NCI-H460 (cell line): ENCODE results near the gene FIGLA. TPM values are rescaled to one million over a fixed set of nuclear protein-coding genes. Genes with fewer than 3 reads are reported as not detected.

Experiments
- DNase-seq: peaks from one replicate; pipeline ENCODE4 v3.0.0-alpha.2; 2016; ENCODE audit warnings: low read depth; ENCODE audit errors: extremely low read depth
- polyA plus RNA-seq: library from polyadenylated mRNA; depleted of rRNA; stranded (reverse); fragments of >200 nt; gene quantifications from 2 replicates; pipeline ENCODE4 v1.2.3, GENCODE V29; 2014; cell fraction: nucleus; rRNA removed
- total RNA-seq: library from RNA; depleted of rRNA; stranded (reverse); fragments of >200 nt; shearing (Covaris generic); gene quantifications from 2 replicates; pipeline ENCODE4 v1.2.3, GENCODE V29; 2014; rRNA removed

Gene FIGLA, protein sequence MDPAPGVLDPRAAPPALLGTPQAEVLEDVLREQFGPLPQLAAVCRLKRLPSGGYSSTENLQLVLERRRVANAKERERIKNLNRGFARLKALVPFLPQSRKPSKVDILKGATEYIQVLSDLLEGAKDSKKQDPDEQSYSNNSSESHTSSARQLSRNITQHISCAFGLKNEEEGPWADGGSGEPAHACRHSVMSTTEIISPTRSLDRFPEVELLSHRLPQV
- total RNA-seq = not detected in 2 replicates
- not detected in 2 replicates for polyA plus RNA-seq

- DNase-seq = no peak
Measured at GRCh38 chr2:70790136-70790828, at the start of gene FIGLA. FIGLA (minus strand) TSS chr2:70790643; CDS start chr2:70790638, 5 bp downstream.

DNA sequence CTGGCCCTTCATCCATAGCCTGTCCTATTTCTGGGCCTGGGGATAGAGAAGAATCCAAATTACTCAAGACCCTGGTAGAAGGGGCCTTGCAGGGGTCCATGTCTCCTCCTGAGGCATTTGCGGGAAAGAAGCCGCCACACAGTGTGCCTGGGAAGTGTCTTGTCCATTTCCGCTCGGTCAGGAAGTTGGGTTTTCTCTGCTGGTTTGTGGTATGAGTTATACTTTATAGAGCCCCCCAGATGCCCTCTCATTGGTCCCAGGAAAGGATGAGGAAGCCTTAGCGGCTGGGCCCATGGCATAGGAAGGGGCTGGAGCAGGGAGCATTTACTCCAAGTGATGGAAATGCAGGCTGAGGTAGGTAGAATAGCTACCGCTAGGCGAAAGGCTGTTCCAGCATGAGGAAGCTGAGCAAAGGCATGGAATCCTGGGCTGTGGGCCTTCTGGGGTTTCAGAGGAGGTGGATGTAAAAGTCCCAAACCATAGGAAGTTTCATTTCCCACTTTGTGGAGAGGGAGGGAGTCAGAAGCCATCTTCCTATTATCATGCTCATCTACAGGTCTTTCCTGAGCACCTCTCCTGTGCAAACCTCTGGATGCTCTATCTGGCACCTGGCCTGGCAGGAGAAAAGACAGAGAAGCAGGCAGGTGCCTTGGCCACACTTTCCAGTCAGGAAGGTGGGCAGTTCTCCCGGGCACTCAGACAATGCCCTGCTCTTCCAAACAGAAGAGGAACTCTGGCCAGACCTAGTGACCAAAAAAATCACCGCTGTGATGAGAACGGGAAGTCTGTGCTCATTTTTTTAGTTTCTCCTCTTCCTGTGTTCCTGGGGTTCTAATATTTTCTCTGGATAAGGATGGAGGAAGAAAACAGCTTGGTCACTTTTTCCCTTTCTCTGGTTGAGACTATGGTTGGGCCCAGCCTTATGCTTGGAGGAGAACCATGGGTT, 47.8 kb upstream of the FIGLA start:
- no peak for DNase-seq

- no peak for DNase-seq
Measured at GRCh38 chr2:70835643-70836042, 45.2 kb upstream of the FIGLA start, which contains the start of gene CD207. CD207 (minus strand) TSS chr2:70835816; CDS start chr2:70835776, 40 bp downstream.

GRCh38 chr2:70834881-70835280, 44.4 kb upstream of the FIGLA start:
- no peak for DNase-seq

GRCh38 chr2:70834106-70834505, 43.7 kb upstream of the FIGLA start:
- no peak for DNase-seq

- DNase-seq = no peak
Measured at GRCh38 chr2:70833246-70833645, 42.8 kb upstream of the FIGLA start.

DNA sequence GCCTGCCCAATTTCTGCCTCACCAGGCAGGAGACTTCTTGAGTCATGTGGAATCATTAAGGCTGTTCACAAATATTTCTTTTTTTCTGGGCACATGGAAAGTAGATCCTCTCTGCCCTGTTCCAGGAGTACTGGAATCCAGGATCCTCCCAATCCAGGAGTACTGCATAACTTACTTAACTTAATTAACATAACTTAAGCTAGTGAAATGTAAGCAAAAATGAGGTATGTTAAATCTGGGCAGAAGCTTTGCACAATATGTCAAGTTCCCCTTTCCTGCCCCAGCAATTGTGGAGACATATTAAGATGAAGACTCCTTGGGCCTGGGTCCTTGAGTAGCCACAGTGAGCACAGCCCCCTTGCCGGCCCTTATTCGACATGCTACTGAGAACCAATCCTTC, 41.9 kb upstream of the FIGLA start:
- DNase-seq = no peak

DNA sequence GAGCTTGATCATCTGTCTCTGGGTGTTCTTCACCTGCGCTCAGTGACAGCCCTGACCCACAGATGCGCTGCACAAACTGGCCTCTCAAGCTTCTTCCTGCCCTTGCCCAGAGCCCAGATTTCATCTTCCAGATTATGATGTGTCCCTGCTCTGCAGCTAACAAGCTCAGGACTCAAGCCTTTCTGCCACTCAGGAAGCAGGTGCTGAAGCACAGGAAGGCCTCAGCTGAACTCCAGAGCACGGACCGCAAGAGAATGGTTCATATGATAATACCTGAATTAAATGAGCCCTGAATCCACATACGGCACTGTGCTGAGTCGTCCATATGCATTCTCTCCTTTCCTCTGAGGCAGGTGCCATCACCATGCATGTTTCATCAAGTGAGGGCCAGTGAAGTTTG, 41.4 kb upstream of the FIGLA start:
- no peak for DNase-seq

GRCh38 chr2:70830366-70830765, 39.9 kb upstream of the FIGLA start:
- no peak for DNase-seq

DNA sequence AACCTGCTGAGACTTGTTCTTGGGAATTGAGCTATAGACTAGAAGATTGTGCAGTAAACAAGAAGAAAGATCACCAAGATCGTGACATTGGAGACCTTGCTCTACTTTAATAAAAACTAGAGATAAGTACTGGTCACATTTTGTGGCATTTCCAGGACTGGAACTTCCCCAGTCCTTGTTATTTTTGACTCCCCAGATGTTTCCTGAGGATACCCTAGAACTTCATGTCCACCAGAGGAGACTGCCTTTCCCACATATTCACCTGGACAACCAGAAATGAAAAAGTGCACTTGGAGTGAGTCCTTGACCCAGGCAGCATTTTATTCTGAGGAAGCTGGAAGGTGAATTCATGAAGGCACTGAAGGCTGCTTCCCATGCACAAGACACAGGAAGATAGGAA, 39.5 kb upstream of the FIGLA start:
- DNase-seq = no peak

DNA sequence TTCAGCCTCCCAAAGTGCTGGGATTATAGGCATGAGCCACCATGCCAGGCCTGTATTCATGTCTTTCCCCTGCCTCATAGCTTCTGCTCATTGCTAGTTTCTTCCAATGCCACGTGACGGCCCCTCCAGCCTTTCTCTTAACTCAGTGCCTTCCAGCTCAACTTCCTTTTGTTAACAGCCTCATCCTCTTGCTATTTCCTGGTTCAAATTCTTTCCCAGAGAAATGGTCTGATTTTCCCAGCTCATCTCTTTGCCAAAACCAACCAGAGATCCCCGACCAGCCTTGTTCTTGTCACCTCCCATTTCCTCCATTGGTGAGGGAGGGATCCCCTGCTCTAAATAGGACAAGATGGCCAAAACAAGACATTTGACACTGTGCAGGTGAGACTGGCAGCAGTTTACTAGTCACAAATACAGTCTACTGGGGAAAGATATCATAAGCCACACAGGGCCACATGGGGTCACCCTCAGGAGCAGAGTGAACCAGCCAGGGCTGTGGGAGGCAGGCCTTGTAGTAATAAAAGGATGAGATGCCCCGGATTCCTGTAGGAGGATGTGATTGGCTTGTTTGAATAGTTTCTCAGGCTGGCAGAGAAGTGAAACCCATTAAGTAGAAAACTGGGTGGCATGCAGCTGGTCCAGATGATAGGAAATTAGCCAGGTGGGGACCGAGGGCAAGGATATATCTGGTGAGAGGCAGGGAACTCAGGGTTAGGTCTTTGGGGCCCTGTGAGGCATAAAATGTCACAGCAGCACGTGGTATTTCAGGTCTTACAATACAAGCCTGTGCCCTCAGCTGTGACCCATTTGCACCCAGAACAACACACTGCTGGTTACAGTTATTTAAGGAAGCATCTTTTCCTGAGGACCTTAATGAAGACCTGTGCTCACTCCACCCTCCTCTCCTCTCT, 38.7 kb upstream of the FIGLA start:
- DNase-seq = no peak

- no peak for DNase-seq
Measured at GRCh38 chr2:70828115-70828514, 37.7 kb upstream of the FIGLA start.

- DNase-seq = no peak
Measured at GRCh38 chr2:70827388-70827787, 36.9 kb upstream of the FIGLA start.

DNA sequence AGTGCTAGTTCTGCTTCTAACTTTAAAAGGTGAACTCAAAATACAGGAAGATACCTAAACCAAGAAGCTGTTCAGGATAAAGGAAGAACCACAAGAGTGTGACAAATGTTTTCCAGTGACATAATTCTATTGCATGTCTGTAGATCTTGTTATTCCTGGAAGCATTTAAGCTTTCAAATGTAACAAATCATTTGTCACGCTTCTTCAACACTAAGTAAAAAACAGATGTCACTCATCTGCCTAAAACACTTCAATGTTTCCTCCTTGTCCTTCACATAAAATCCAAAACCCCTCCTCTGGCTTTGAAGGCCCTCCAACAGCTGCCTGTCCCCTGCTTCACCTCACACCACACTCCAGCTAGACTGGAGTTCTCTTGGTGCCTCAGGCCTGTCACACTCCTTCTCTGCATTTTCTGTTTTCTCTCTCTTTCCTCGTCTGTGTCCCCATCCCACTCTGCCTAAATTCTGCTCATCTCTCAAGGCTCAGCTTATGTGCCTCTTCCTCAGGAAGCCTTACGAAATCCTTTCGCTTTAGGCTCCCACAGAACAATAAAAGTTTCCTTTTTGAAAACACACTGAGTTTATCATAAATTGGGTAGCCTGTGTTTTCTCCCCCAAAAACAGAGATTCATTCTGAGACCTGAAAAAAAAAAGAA, 36.4 kb upstream of the FIGLA start:
- DNase-seq = no peak

- DNase-seq = no peak
Measured at GRCh38 chr2:70823249-70823648, 32.8 kb upstream of the FIGLA start.

DNA sequence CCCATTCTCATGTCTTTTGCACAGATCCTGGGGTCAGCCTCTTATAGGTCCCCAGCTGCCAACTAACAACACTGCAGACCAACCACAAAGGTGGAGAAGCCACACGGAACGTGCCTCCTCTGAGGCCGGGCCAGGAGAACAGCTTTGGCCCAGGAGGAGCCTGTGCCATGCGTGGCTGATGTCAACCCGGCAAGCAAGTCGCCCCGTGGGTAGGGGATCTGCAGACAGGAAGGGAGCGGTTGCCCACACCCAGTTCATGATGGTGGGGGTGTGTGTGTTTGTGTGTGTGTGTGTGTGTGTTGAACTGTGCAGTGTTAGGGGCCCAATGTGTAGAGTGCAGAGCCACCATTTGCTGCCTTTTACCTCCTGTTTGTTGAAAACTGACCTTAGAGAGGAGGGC, 32.4 kb upstream of the FIGLA start:
- DNase-seq = no peak

DNA sequence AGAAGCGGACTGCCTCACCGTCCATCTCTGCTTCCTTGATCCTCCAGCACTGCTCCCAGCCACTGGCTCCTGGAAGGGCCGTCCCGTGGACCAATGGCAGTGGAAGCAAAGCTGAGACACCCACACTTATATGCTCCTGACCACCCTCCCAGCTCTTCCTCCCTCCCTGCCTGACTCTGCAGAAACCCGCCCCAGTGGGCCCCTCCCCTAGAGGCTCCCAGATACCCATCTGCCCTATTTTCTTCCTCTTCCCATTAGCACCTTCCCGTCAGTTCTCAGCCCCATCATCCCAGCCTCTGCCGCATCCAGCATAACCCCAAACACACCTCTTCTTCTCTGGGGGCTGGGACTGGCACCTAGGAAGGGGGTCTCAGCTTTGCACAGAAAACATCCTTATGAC, 30.1 kb upstream of the FIGLA start, which contains the start of gene CLEC4F:
Gene CLEC4F (minus strand): TSS at position 101 of the 400 bp plus-strand sequence. CDS start 76 bp downstream, at position 25.
- DNase-seq = no peak

DNA sequence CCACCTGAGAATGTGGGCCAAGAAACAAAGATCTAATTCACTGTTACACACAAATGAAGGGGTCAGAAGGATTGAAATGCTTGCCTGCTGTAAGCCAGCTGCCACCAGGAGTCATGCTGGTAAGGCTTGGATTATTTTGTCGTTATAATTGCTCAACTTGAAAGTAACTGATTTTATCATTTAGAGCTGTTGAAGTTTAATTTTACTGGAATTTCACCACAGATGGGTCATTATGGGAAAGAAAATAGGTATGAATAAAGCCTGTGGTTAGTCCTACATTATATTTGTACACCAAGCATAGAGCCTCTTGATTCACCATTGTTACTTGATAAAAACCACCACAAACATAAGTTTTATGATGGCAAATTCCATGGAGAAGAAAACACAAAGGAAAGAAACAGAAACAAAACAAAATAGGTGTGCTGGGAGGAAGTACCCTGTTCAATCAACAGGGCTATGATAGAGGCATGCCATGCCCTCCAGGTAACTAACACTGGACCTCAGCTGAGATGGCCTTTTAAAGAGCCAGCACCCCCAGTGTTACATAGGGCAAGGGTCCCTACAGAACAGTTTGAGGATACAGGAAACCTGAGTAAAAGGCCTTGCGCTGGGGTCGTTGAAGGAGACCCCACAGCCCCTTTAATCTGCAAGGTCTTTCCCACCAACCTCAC, 27.0 kb upstream of the FIGLA start:
- no peak for DNase-seq

GRCh38 chr2:70816726-70817125, 26.3 kb upstream of the FIGLA start:
- no peak for DNase-seq
